ENCODE results near the gene LTK. TPM values are rescaled to one million over a fixed set of nuclear protein-coding genes. Genes with fewer than 3 reads are reported as not detected.

The LTK gene
- total RNA-seq, 1 donor from 2014 or later = 0.55 TPM

GRCh38 chr15:41498657-41499056 is 15.0 kb downstream of the LTK start:
- no peak overlapping the region for H3K27ac Mint-ChIP-seq
- peaks cover 70% of the 10 kb centered on the region for H3K27me3 Mint-ChIP-seq
- TF ChIP-seq CTCF (IDR thresholded peaks at IDR 0.05; ENCODE audit: unreplicated experiment) = no peak
- no peaks in the 10 kb centered on the region for H3K9me3 Mint-ChIP-seq (ENCODE audit: low read depth)
- H3K36me3 Mint-ChIP-seq (ENCODE audit: insufficient read depth) = no peaks in the 10 kb centered on the region
- DNase-seq (ENCODE audit: low spot score, unreplicated experiment) = no peak
- no peak overlapping the region for H3K4me3 Mint-ChIP-seq (ENCODE audit: low read depth)
- peaks cover 7% of the 10 kb centered on the region for H3K4me1 Mint-ChIP-seq (ENCODE audit: low read depth)

GRCh38 chr15:41495736-41496599 is 17.7 kb downstream of the LTK start:
- Mint-ChIP-seq H3K27me3 (peaks cover 67% of the 10 kb centered on the region), H3K27ac (no peak overlapping the region), H3K4me3 (ENCODE audit: low read depth) (no peak overlapping the region), H3K4me1 (ENCODE audit: low read depth) (peaks cover 10% of the 10 kb centered on the region), H3K9me3 (ENCODE audit: low read depth) (no peaks in the 10 kb centered on the region), H3K36me3 (ENCODE audit: insufficient read depth) (no peaks in the 10 kb centered on the region)
- peak; percentile 46 for DNase-seq (ENCODE audit: low spot score, unreplicated experiment)
- no peak for TF ChIP-seq CTCF (IDR thresholded peaks at IDR 0.05; ENCODE audit: unreplicated experiment)

GRCh38 chr15:41494922-41495735 is 18.5 kb downstream of the LTK start:
- TF ChIP-seq CTCF (IDR thresholded peaks at IDR 0.05; ENCODE audit: unreplicated experiment) = no peak
- peak; percentile 38 for DNase-seq (ENCODE audit: low spot score, unreplicated experiment)
- no peaks in the 10 kb centered on the region for H3K36me3 Mint-ChIP-seq (ENCODE audit: insufficient read depth)
- peaks cover 66% of the 10 kb centered on the region for H3K27me3 Mint-ChIP-seq
- H3K27ac Mint-ChIP-seq = no peak overlapping the region
- H3K4me1 Mint-ChIP-seq (ENCODE audit: low read depth) = peaks cover 9% of the 10 kb centered on the region
- no peaks in the 10 kb centered on the region for H3K9me3 Mint-ChIP-seq (ENCODE audit: low read depth)
- H3K4me3 Mint-ChIP-seq (ENCODE audit: low read depth) = peak overlapping the region; percentile 48

- DNase-seq (ENCODE audit: low spot score, unreplicated experiment) = peak; percentile 52
- TF ChIP-seq CTCF (IDR thresholded peaks at IDR 0.05; ENCODE audit: unreplicated experiment) = peak; percentile 25
- Mint-ChIP-seq H3K4me3 (ENCODE audit: low read depth) (peak overlapping the region; percentile 47), H3K9me3 (ENCODE audit: low read depth) (no peaks in the 10 kb centered on the region), H3K27ac (no peak overlapping the region), H3K27me3 (peaks cover 58% of the 10 kb centered on the region), H3K36me3 (ENCODE audit: insufficient read depth) (no peaks in the 10 kb centered on the region), H3K4me1 (ENCODE audit: low read depth) (peaks cover 9% of the 10 kb centered on the region)
These were observed 19.3 kb downstream of the LTK start for GRCh38 chr15:41494190-41494921.

- no peaks in the 10 kb centered on the region for H3K36me3 Mint-ChIP-seq (ENCODE audit: insufficient read depth)
- H3K9me3 Mint-ChIP-seq (ENCODE audit: low read depth) = no peaks in the 10 kb centered on the region
- H3K27me3 Mint-ChIP-seq = peaks cover 53% of the 10 kb centered on the region
- H3K4me3 Mint-ChIP-seq (ENCODE audit: low read depth) = no peak overlapping the region
- H3K27ac Mint-ChIP-seq = no peak overlapping the region
- no peak for TF ChIP-seq CTCF (IDR thresholded peaks at IDR 0.05; ENCODE audit: unreplicated experiment)
- peaks cover 9% of the 10 kb centered on the region for H3K4me1 Mint-ChIP-seq (ENCODE audit: low read depth)
- no peak for DNase-seq (ENCODE audit: low spot score, unreplicated experiment)
These were observed 19.8 kb downstream of the LTK start for GRCh38 chr15:41493902-41494189.

Measured in progenitor cell of endocrine pancreas (in vitro differentiated cells).